Activated CD4-positive, alpha-beta T cell treated with anti-CD3 and anti-CD28 coated beads, Interleukin-10, Interleukin-2, amounts not matched to agents 100 ng/mL and 50 ng/mL, durations not matched to agents 16 hours and 8 hours (primary cell): Measurements from ENCODE around the gene AGAP9.
"Not testable (repeated sequence)": the region's sequence is repeated elsewhere in the genome, so short reads cannot be mapped to it uniquely, and the experiment has no call there.

ENCODE experiments used
- DNase-seq: peaks from one replicate; pipeline ENCODE4 v3.0.0-alpha.2; 2020

AGAP9 gene

GRCh38 chr10:47484786-47485185 is 38.7 kb downstream of the AGAP9 start:
- DNase-seq, result not testable (repeated sequence)

- not testable (repeated sequence) for DNase-seq
These were observed 39.5 kb downstream of the AGAP9 start, which contains the start of gene ANXA8 for GRCh38 chr10:47483923-47484322. Gene ANXA8, minus strand, starts transcription at chr10:47484115. Its CDS starts 182 bp downstream, at chr10:47483933.

- DNase-seq, result not testable (repeated sequence)
These were observed 41.1 kb downstream of the AGAP9 start for GRCh38 chr10:47482367-47482766.

- not testable (repeated sequence) for DNase-seq
These were observed 41.7 kb downstream of the AGAP9 start for GRCh38 chr10:47481768-47482181.

GRCh38 chr10:47481182-47481766 is 42.2 kb downstream of the AGAP9 start:
- not testable (repeated sequence) for DNase-seq

GRCh38 chr10:47480133-47480532 is 43.3 kb downstream of the AGAP9 start:
- not testable (repeated sequence) for DNase-seq

GRCh38 chr10:47478114-47478513 is 45.3 kb downstream of the AGAP9 start:
- not testable (repeated sequence) for DNase-seq

- DNase-seq, result not testable (repeated sequence)
These were observed 46.4 kb downstream of the AGAP9 start for GRCh38 chr10:47477078-47477477.

GRCh38 chr10:47475101-47475500 is 48.3 kb downstream of the AGAP9 start:
- not testable (repeated sequence) for DNase-seq

- DNase-seq, result not testable (repeated sequence)
These were observed 49.9 kb downstream of the AGAP9 start for GRCh38 chr10:47473516-47473915.

GRCh38 chr10:47472647-47473046 is 50.8 kb downstream of the AGAP9 start:
- DNase-seq, result not testable (repeated sequence)

- DNase-seq, result not testable (repeated sequence)
These were observed 51.4 kb downstream of the AGAP9 start for GRCh38 chr10:47472072-47472471.

GRCh38 chr10:47468731-47469528 is 54.5 kb downstream of the AGAP9 start:
- DNase-seq, result not testable (repeated sequence)

GRCh38 chr10:47467957-47468356 is 55.5 kb downstream of the AGAP9 start:
- DNase-seq, result not testable (repeated sequence)

GRCh38 chr10:47467458-47467857 is 56.0 kb downstream of the AGAP9 start:
- DNase-seq, result not testable (repeated sequence)

- DNase-seq, result not testable (repeated sequence)
These were observed 58.1 kb downstream of the AGAP9 start for GRCh38 chr10:47465216-47465917.

GRCh38 chr10:47462577-47463358 is 60.7 kb downstream of the AGAP9 start:
- not testable (repeated sequence) for DNase-seq

GRCh38 chr10:47461261-47461687 is 62.2 kb downstream of the AGAP9 start:
- DNase-seq, result not testable (repeated sequence)

GRCh38 chr10:47458466-47459154 is 64.8 kb downstream of the AGAP9 start:
- DNase-seq, result no peak

GRCh38 chr10:47457826-47458225 is 65.6 kb downstream of the AGAP9 start:
- no peak for DNase-seq

- DNase-seq, result no peak
These were observed 66.0 kb downstream of the AGAP9 start for GRCh38 chr10:47457528-47457820.
